IMR-90 (cell line): Measurements from ENCODE around the gene WNT10A. TPM values are rescaled to one million over a fixed set of nuclear protein-coding genes. Genes with fewer than 3 reads are reported as not detected.

Source experiments
- ATAC-seq: fragments of 200-7000 bp; cut with Tn5 transposase; 2 replicates; pipeline ENCODE4 v1.9.1; 2020; ENCODE audit warnings: low read depth, mild to moderate bottlenecking, moderate library complexity
- BruUV-seq: library from RNA; stranded (reverse); fragments of 400-500 nt; replicated peaks from 2 replicates; lab custom pipeline; 2021; lab: Mats Ljungman, UMichigan
- CTCF ChIA-PET: fragments of 300-600 bp; formaldehyde crosslinking; extraction: SDS; loops from one replicate; lab custom pipeline; 2021; ENCODE audit warnings: antibody characterized with exemption; lab: Yijun Ruan, JAX
- POLR2A ChIA-PET: fragments of 300-600 bp; sonication (Branson Sonifier 250); formaldehyde crosslinking; loops from one replicate; lab custom pipeline; 2022; ENCODE audit warnings: antibody characterized with exemption; ENCODE audit not compliant: unreplicated experiment; lab: Charles Lee
- DNase-seq: peaks from one replicate; pipeline ENCODE4 v3.0.0; 2013
- H2AFZ ChIP-seq: replicated peaks from 2 replicates; pipeline ENCODE3; 2013; ENCODE audit warnings: low read length, mild to moderate bottlenecking; ENCODE audit not compliant: poor library complexity
- H2AK5ac ChIP-seq: 2 replicates; pipeline ENCODE4 v1.6.1; 2013; ENCODE audit warnings: low read depth, low read length, inconsistent platforms
- H2AK9ac ChIP-seq: replicated peaks from 2 replicates; pipeline ENCODE3; 2013; ENCODE audit warnings: mild to moderate bottlenecking, low read depth, low read length, moderate library complexity; ENCODE audit not compliant: poor library complexity
- H2BK120ac ChIP-seq: 2 replicates; pipeline ENCODE4 v1.6.1; 2013; ENCODE audit warnings: low read depth, low read length, inconsistent platforms
- H2BK15ac ChIP-seq: 3 replicates; pipeline ENCODE4 v1.6.1; 2013; ENCODE audit warnings: low read depth, low read length, inconsistent platforms
- H2BK20ac ChIP-seq: 2 replicates; pipeline ENCODE4 v1.6.1; 2013; ENCODE audit warnings: low read depth, mild to moderate bottlenecking, inconsistent platforms, low read length, moderate library complexity
- H2BK5ac ChIP-seq: 2 replicates; pipeline ENCODE4 v1.6.1; 2013; ENCODE audit warnings: mild to moderate bottlenecking, low read depth, low read length, inconsistent platforms; ENCODE audit not compliant: poor library complexity, severe bottlenecking
- H3K14ac ChIP-seq: replicated peaks from 2 replicates; pipeline ENCODE4 v1.6.1; 2013; ENCODE audit warnings: low read depth, low read length, inconsistent platforms
- H3K18ac ChIP-seq: 2 replicates; pipeline ENCODE4 v1.6.1; 2013; ENCODE audit warnings: low read depth, low read length, control low read depth
- H3K23ac ChIP-seq: 2 replicates; pipeline ENCODE4 v1.6.1; 2013; ENCODE audit warnings: low read depth, low read length, inconsistent platforms
- H3K27ac ChIP-seq: 2 replicates; pipeline ENCODE4 v1.5.1; 2013; ENCODE audit warnings: mild to moderate bottlenecking, control low read depth, low read length; ENCODE audit not compliant: insufficient read depth
- H3K27me3 ChIP-seq: 2 replicates; pipeline ENCODE4 v1.6.1; 2013; ENCODE audit warnings: low read length; ENCODE audit not compliant: control insufficient read depth, insufficient read depth
- H3K36me3 ChIP-seq: 2 replicates; pipeline ENCODE4 v1.6.1; 2013; ENCODE audit warnings: low read length, mixed read lengths; ENCODE audit not compliant: control insufficient read depth, insufficient read depth
- H3K4ac ChIP-seq: 2 replicates; pipeline ENCODE4 v1.6.1; 2013; ENCODE audit warnings: low read depth, low read length, inconsistent platforms
- H3K4me1 ChIP-seq: 2 replicates; pipeline ENCODE4 v1.6.1; 2013; ENCODE audit warnings: low read length, mixed read lengths; ENCODE audit not compliant: control insufficient read depth, insufficient read depth
- H3K4me2 ChIP-seq: 2 replicates; pipeline ENCODE4 v1.6.1; 2013; ENCODE audit warnings: low read depth, mild to moderate bottlenecking, control low read depth, low read length, moderate library complexity
- H3K4me3 ChIP-seq: 2 replicates; pipeline ENCODE4 v1.5.1; 2013; ENCODE audit warnings: low read depth, mild to moderate bottlenecking, control low read depth, low read length, moderate library complexity; ENCODE audit not compliant: insufficient read depth
- H3K56ac ChIP-seq: 2 replicates; pipeline ENCODE4 v1.6.1; 2013; ENCODE audit warnings: low read length, inconsistent platforms; ENCODE audit not compliant: insufficient read depth; ENCODE audit errors: extremely low read depth
- H3K79me1 ChIP-seq, 2 experiments: 2 replicates each; pipeline ENCODE4 v1.6.1; 2013; ENCODE audit warnings: low read length in 2 of 2, inconsistent platforms in 1 of 2, low read depth in 1 of 2
- H3K9ac ChIP-seq: 2 replicates; pipeline ENCODE4 v1.6.1; 2013; ENCODE audit warnings: low read depth, low read length, control low read depth
- H3K9me1 ChIP-seq: 2 replicates; pipeline ENCODE4 v1.6.1; 2013; ENCODE audit warnings: low read length, inconsistent platforms; ENCODE audit not compliant: insufficient read depth
- H3K9me3 ChIP-seq: 2 replicates; pipeline ENCODE4 v1.6.1; 2013; ENCODE audit warnings: low read length; ENCODE audit not compliant: control insufficient read depth, insufficient read depth
- H4K20me1 ChIP-seq: 2 replicates; pipeline ENCODE4 v1.6.1; 2013; ENCODE audit warnings: low read length, inconsistent platforms; ENCODE audit not compliant: insufficient read depth
- H4K5ac ChIP-seq: 2 replicates; pipeline ENCODE4 v1.6.1; 2013; ENCODE audit warnings: mild to moderate bottlenecking, low read depth, low read length, control low read depth
- H4K8ac ChIP-seq, 2 experiments: 2 replicates each; pipeline ENCODE4 v1.6.1; 2013; ENCODE audit warnings: low read depth in 2 of 2, low read length in 2 of 2, control low read depth in 1 of 2, inconsistent platforms in 1 of 2
- H4K91ac ChIP-seq: 2 replicates; pipeline ENCODE4 v1.6.1; 2013; ENCODE audit warnings: low read depth, low read length, inconsistent platforms; ENCODE audit not compliant: insufficient read depth
- CEBPB ChIP-seq: IDR thresholded peaks from 2 replicates; pipeline ENCODE4 v1.6.1; 2012; ENCODE audit warnings: low read depth, low read length, improper control_type of control experiment
- CHD1 ChIP-seq: IDR thresholded peaks from 2 replicates; pipeline ENCODE4 v1.6.1; 2012; ENCODE audit warnings: low read depth, low read length, improper control_type of control experiment
- NFE2L2 ChIP-seq: fragments of 150-350 bp; IDR thresholded peaks from 2 replicates; pipeline ENCODE4 v1.6.1; 2016; ENCODE audit warnings: low read depth, mild to moderate bottlenecking, low read length
- RAD21 ChIP-seq: IDR thresholded peaks from 2 replicates; pipeline ENCODE4 v1.6.1; 2012; ENCODE audit warnings: low read length, improper control_type of control experiment
- RCOR1 ChIP-seq: IDR thresholded peaks from 2 replicates; pipeline ENCODE4 v1.6.1; 2012; ENCODE audit warnings: mild to moderate bottlenecking, low read length, improper control_type of control experiment; ENCODE audit not compliant: insufficient replicate concordance
- WGBS, 2 experiments: methylation state at CpG; one replicate each; pipeline versions ENCODE4 v1.1.5 to v1.1.7; 2013; ENCODE audit warnings: missing lambda C conversion rate in 2 of 2; ENCODE audit not compliant: insufficient read length in 1 of 2; ENCODE audit errors: extremely low coverage in 2 of 2; 5-methylcytosine and 5-hydroxymethylcytosine counted together
- dilution Hi-C: fragments of 300-500 bp; cut with HindIII; formaldehyde crosslinking; loops from one replicate; pipeline ENCODE4 v1.14.3; 2018; ENCODE audit warnings: low sequenced_read_pairs; ENCODE audit not compliant: unreplicated experiment
- in situ Hi-C: fragments of 300-500 bp; cut with MboI; formaldehyde crosslinking; loops from 3 replicates; pipeline ENCODE4 v1.14.3; 2019; ENCODE audit warnings: low sequenced_read_pairs, inconsistent platforms, mixed read lengths
- intact Hi-C: fragments of 100-400 bp; cut with micrococcal nuclease; formaldehyde crosslinking; loops from 2 replicates; pipeline ENCODE4 v1.10.0; 2022
- polyA plus RNA-seq, 3 experiments: library from polyadenylated mRNA; depleted of rRNA; stranded (reverse); fragments of >200 nt; gene quantifications; 2 replicates each; pipeline ENCODE4 v1.2.3, GENCODE V29; 2012; ENCODE audit warnings: low replicate concordance in 1 of 3
- total RNA-seq: library from RNA; depleted of rRNA; stranded (reverse); fragments of >200 nt; gene quantifications from 2 replicates; pipeline ENCODE4 v1.2.3, GENCODE V29; 2012
- TF ChIP-seq, protein P1 (sequence below): conservative IDR thresholded peaks from 2 replicates; pipeline ENCODE4 v1.5.1; 2012; ENCODE audit warnings: mild to moderate bottlenecking, low read depth, low read length, improper control_type of control experiment

The WNT10A gene
- total and polyA plus RNA-seq, 2 of the 4 experiments (the other 2 are of a cell fraction), result not detected

DNA sequence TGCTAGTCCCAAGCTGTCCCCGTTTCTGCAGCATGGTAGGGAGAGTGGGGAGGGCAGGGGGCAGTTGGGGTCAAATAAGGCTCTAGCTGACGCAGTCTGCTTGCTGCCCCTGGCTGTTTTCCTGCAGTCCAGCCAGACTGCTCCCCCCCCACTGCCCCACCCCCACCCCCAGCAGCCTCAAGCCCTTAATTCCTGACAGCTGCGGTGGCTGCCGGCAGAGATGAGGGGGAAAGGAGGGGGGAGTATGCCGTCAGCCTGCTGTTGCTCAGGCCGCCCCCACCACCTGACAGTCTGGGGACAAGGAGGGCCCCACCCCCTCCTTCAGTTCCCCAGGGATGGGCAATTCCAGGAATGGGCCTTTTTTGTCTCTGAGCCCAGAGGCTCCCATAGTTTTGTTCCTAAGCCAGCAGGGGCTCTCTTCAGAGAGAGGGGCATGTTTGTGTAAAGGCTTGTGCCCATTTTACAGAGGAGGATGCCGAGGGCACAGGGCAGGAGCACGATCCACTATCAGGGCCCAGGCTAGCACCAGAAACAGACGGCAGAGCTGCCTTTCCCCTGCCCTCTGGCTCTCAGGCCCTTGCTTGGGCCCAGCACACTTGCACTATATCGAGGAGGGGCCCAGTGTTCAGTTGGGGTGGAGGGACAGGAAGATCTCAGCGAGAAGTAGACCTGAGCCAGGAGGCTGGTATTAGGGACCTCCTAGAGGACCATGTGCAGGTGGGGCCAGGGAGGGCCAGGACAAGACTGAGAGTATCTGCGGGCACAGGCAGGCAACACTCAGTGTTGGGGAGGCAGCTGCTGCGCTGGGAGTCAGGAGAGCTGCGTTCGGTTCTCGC is 1.5 kb upstream of the WNT10A start:
- Histone ChIP-seq H4K91ac (no peak overlapping the region), H4K20me1 (no peaks in the 10 kb centered on the region; the same call in 1 of the 2 replicates), H3K4ac (no peak overlapping the region), H3K18ac (no peak overlapping the region), H3K9me1 (no peaks in the 10 kb centered on the region; the same call in 1 of the 2 replicates), H4K8ac (no peak overlapping the region), H4K5ac (no peak overlapping the region), H3K14ac (no peak overlapping the region), H3K9ac (no peak overlapping the region), H3K4me1 (no peaks in the 10 kb centered on the region), H2BK5ac (no peak overlapping the region), H2BK20ac (no peak overlapping the region), H2AK9ac (no peak overlapping the region), H2BK120ac (no peak overlapping the region), H3K56ac (no peak overlapping the region), H3K9me3 (peaks cover 1% of the 10 kb centered on the region; the same call in 1 of the 2 replicates), H2AFZ (no peak overlapping the region), H3K36me3 (no peaks in the 10 kb centered on the region), H3K27ac (no peak overlapping the region), H3K4me2 (no peak overlapping the region), H2BK15ac (no peak overlapping the region), H3K27me3 (peaks cover 88% of the 10 kb centered on the region), H2AK5ac (no peak overlapping the region), H3K4me3 (no peak overlapping the region), H3K79me1 (no peaks in the 10 kb centered on the region), H3K23ac (no peak overlapping the region)
- TF ChIP-seq NFE2L2 (no peak), RCOR1 (no peak), CEBPB (no peak), RAD21 (no peak), CHD1 (no peak)
- TF ChIP-seq, protein P1, sequence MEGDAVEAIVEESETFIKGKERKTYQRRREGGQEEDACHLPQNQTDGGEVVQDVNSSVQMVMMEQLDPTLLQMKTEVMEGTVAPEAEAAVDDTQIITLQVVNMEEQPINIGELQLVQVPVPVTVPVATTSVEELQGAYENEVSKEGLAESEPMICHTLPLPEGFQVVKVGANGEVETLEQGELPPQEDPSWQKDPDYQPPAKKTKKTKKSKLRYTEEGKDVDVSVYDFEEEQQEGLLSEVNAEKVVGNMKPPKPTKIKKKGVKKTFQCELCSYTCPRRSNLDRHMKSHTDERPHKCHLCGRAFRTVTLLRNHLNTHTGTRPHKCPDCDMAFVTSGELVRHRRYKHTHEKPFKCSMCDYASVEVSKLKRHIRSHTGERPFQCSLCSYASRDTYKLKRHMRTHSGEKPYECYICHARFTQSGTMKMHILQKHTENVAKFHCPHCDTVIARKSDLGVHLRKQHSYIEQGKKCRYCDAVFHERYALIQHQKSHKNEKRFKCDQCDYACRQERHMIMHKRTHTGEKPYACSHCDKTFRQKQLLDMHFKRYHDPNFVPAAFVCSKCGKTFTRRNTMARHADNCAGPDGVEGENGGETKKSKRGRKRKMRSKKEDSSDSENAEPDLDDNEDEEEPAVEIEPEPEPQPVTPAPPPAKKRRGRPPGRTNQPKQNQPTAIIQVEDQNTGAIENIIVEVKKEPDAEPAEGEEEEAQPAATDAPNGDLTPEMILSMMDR, result no peak
- no CpG with 5 or more reads among the region's 16 CpGs for WGBS, 2 experiments
- in situ Hi-C loops (no loop called here), intact Hi-C loops (no loop called here), dilution Hi-C loops (no loop called here)
- POLR2A ChIA-PET, result interaction anchor here (0.5 kb wide), 1 partner anchor 333 kb away, joined by 5 read pairs; no protein-coding TSS in a partner anchor
- CTCF ChIA-PET, result interaction anchor here (0.6 to 1.5 kb wide), 2 partner anchors 19 to 30 kb away, joined by 3 to 5 read pairs; no protein-coding TSS in a partner anchor
- BruUV-seq, result no TSS peak
- no peak for ATAC-seq
- no peak for DNase-seq
